CD4-positive, alpha-beta T cell treated with Interferon alpha-2 for 1 hour (primary cell): ENCODE results near the gene NAT16.
"Not testable (repeated sequence)": the region's sequence is repeated elsewhere in the genome, so short reads cannot be mapped to it uniquely, and the experiment has no call there.

Experiments used
- DNase-seq, 2 donors: peaks; one replicate each; pipeline ENCODE4 v3.0.0-alpha.2; 2020 to 2022

Gene NAT16

GRCh38 chr7:101156866-101157589 is 23.1 kb downstream of the NAT16 start:
- no peak for DNase-seq

DNA sequence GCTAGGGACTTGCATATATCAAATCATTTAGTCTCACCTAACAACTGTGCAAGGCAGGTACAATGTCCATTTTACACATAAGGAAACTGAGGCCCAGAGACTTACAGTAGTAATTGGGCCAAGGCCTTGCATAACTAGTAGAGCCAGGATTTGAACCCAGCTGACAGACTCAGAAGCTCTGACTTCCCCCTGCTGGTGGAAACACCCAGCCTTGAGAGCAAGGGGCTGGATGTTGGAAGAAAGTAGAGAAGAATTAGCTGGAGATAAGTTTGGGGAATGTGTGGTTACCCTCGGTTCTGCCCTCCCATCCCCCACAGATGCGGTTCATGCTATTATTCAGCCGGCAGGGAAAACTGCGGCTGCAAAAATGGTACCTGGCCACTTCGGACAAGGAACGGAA is 23.8 kb downstream of the NAT16 start:
- no peak for DNase-seq

DNA sequence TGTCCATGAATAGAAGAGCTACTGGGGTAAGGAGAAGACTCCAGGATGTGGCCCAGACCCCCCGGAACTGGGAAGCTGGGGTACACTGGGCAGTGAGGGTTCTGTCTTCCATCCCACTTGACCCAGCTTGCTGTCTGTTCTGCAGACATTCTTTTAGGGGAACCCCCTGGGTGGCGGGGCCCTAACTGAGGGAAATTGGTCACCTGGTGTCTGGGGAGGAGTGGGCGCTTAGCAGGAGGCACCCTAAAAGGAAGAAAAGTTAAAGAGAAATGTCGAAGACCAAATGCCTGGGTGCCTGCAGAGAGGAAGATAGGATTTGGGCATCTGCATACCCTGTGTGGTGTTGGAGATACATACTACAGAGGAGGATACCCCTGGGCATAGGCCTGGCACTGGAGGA is 24.8 kb downstream of the NAT16 start:
- DNase-seq: no peak

DNA sequence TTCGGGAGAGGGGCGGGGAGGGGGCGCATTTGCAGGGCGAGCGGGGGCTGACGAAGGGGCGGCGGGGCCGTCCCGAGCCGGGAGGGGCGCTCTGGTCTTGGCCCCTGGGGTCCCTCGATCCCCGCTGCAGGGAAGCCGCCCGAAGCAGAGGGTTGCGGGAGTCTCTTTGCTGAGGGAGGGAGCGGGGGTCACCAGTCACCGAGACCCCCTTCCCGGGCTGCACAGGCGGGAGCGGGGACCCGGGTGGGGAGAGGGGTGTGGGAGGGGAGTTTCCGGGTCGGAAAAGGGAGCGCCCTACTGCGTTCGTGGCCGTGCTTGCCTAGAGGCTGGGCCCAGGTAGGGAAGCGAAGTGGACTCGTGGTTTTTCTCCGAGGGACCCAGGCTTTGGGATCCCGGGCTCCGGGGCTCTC is 25.4 kb downstream of the NAT16 start:
- no peak for DNase-seq

DNA sequence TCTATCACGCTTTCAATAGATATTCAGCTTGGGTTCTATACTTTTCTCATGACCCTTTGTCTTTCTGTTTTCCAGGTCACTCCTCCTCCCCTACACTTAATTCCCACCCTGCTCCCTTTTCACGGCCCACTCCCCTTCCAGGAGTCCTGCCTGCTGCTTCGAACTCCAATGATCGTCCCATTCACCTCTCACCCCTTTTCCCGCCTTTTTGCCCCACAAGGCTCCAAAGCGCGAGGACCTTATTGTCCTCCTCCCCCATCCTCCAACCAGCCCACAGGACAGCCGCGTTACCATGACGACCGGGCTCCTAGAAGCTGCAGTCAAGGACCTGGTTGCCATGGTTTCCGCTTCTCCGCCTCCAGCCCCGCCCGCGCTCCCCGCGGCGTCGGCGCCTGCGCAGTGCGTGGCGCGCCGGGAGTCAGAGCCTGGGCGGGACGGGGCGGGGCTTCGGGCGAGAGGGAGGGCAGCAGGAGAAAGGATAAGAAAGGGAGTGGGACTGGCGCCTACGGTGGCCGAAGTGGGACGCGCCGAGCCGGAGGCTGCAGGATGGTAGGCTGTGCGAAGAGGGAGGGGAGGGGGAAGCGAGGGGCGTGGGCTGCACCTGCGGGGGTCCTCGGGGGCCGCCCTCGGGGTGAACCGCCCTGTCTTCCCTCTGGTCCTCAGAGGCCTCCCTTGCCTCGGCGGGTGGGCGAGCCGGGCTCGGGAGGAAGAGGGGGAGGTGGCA is 26.0 kb downstream of the NAT16 start, which contains the start of gene AP1S1:
Gene AP1S1 (plus strand): TSS at position 508 of the 724 bp plus-strand sequence. CDS start 39 bp downstream, at position 547.
- DNase-seq: peak; percentile 95 to 96

DNA sequence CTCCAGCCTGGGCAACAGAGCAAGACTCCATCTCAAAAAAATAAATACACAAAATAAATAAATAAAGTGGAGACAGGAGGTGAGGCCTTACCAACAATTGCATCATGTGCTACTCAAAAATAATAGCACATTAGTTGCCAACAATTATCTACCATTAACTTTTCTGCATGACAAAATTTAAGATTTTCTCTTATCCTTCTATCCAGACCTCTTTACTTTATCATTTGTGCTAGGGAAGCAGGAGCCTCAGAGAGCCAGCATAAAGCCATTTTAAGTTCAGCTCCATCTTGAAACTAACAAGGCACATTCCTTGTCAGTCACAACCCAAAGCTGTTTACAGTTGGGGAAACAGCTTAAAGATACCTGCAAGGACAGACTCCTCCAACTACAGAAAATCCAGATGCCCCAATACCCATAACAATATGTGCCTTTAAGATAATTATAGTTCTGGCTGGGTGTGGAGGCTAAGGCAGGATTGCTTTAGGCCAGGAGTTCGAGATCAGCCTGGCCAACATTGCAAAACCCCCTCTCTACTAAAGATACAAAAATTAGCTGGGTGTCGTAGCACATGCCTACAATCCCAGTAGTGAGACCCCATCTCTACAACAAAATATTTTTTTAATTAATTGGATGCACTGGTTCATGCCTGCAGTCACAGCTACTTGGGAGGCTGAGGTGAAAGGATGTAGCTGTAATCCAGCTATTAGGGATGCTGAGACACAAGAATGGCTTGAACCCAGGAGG is 28.0 kb downstream of the NAT16 start:
- DNase-seq: no peak

DNA sequence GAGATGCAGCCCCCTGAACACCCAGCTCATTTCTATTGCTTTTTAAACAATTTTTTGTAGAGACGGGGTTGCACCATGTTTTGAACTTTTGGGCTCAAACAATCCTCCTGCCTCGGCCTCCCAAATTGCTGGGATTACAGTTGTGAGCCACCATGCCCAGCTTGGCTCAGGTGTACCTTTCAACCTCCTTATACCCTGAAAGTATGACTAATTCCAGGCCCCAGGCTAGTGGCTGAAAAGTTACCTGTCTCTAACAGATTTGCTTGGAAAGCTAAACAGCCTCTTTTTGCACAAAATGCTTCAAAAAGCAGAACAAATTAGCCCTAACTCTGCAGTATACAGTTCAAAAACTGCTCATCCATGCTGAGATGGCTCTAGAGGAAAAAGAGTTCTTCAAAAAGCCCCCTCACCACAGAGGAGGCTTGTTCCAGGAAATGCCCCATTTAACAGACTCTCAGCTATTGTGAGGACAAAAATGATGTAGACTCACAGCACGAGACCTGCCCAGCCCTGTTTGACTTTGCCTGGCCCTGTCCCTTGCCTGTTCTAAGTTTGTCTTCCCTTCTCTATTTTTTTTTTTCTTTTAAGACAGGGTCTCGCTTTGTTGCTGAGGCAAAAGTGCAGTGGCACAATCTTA is 39.2 kb downstream of the NAT16 start:
- no peak for DNase-seq

GRCh38 chr7:101140339-101140699 is 39.8 kb downstream of the NAT16 start:
- DNase-seq: no peak

GRCh38 chr7:101138213-101138870 is 41.8 kb downstream of the NAT16 start:
- DNase-seq: peak; percentile 80 to 84

GRCh38 chr7:101137651-101138212 is 42.4 kb downstream of the NAT16 start:
- DNase-seq: no peak

DNA sequence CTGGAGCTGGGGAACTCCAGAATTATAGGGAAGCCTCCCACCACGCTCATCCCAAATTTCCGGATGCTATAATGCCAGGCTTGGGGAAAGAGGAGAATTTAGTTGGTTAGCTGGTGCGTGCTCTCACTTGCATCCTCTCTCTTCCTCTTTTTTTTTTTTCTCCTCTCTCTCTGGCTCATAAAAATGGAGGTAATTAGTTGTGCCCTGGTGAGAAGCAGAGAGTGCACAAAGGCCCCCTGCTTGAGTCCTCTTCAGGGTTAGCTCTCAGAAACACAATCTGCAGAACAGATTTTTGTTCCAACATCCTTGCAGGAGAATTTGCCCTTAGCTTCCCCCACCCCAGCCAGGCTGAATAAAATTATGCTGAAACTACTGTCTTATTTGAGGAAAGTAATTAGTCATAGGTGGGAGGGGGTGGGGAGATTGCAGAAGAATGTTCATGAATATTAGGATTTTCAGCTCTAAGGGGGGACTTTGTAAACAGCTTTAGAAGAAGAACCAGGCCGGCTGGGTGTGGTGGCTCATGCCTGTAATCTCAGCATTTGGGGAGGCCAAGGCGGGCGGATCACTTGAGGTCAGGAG is 45.6 kb downstream of the NAT16 start:
- no peak for DNase-seq

- DNase-seq: no peak
These were observed 46.3 kb downstream of the NAT16 start for GRCh38 chr7:101133621-101134398.

- not testable (repeated sequence) for DNase-seq
These were observed 47.2 kb downstream of the NAT16 start for GRCh38 chr7:101132626-101133600.

GRCh38 chr7:101129603-101130117 is 50.4 kb downstream of the NAT16 start:
- DNase-seq: no peak

- no peak for DNase-seq
These were observed 51.9 kb downstream of the NAT16 start for GRCh38 chr7:101128040-101128834.

DNA sequence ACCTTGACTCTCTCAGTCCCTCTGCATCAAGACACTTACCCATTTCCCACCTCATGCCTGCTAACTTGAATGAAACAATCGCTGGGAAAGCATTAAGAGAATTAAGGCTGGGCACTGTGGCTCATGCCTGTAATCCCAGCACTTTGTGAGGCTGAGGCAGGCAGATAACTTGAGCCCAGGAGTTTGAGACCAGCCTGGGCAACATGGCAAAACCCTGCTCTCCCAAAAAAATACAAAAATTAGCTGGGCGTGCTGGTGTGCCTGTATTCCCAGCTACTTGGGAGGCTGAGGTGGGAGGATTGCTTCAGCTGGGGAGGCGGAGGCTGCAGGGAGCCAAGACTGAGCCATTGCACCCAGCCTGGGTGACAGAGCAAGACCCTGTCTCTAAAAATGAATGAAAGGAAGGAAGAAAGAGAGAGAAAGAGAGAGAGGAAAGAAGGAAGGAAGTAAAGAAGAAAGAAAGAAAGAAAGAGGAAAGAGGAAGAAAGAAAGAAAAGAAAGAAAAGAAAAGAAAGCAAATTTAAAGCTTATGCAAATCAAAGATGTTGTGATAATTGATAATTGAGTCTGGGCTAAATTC is 52.5 kb downstream of the NAT16 start:
- no peak for DNase-seq

DNA sequence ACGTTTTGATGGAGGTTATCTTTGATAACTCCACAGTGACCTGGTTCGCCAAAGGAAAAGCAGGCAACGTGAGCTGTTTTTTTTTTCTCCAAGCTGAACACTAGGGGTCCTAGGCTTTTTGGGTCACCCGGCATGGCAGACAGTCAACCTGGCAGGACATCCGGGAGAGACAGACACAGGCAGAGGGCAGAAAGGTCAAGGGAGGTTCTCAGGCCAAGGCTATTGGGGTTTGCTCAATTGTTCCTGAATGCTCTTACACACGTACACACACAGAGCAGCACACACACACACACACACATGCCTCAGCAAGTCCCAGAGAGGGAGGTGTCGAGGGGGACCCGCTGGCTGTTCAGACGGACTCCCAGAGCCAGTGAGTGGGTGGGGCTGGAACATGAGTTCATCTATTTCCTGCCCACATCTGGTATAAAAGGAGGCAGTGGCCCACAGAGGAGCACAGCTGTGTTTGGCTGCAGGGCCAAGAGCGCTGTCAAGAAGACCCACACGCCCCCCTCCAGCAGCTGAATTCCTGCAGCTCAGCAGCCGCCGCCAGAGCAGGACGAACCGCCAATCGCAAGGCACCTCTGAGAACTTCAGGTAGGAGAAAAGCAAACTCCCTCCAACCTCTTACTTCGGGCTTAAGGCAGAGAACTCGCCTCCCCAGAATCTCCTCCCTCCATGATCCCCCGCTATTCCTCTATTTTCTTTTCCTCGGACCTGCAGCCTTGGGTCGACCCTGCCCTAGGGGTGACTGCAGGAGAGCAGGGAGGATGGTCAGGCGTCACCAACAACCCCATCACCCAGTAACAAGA is 53.2 kb downstream of the NAT16 start, which contains the start of gene SERPINE1:
Gene SERPINE1 (plus strand): TSS at position 454 of the 809 bp plus-strand sequence. CDS start 1,290 bp downstream, outside the sequence.
- DNase-seq: peak; percentile 58 to 62
